Measurements from ENCODE around the gene UTF1.

DNA sequence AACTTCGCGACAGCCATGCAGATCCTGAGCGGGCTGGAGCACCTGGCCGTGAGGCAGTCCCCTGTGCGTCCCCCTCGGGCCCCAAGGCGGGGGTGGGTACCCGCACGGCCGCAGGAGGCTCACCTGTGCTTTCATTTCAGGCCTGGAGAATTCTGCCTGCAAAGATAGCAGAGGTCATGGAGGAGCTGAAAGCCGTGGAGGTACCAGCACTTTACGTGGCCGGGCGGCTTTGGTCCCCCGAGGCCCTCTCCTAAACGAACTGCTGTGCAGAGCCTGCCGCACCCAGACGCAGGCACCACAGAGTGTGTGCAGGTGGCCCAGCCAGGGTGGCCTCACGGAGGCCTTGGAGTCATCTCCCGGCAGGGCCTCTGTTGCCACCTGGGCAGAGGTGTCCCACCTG is 11.1 kb upstream of the UTF1 start:
- TF ChIP-seq TAF1 (IDR thresholded peaks at IDR 0.05; ENCODE audit: borderline replicate concordance, insufficient read depth, low read length): no peak
- TF ChIP-seq SIN3A (IDR thresholded peaks at IDR 0.05; ENCODE audit: borderline replicate concordance, insufficient read depth, low read length): no peak
- TF ChIP-seq, protein P1, sequence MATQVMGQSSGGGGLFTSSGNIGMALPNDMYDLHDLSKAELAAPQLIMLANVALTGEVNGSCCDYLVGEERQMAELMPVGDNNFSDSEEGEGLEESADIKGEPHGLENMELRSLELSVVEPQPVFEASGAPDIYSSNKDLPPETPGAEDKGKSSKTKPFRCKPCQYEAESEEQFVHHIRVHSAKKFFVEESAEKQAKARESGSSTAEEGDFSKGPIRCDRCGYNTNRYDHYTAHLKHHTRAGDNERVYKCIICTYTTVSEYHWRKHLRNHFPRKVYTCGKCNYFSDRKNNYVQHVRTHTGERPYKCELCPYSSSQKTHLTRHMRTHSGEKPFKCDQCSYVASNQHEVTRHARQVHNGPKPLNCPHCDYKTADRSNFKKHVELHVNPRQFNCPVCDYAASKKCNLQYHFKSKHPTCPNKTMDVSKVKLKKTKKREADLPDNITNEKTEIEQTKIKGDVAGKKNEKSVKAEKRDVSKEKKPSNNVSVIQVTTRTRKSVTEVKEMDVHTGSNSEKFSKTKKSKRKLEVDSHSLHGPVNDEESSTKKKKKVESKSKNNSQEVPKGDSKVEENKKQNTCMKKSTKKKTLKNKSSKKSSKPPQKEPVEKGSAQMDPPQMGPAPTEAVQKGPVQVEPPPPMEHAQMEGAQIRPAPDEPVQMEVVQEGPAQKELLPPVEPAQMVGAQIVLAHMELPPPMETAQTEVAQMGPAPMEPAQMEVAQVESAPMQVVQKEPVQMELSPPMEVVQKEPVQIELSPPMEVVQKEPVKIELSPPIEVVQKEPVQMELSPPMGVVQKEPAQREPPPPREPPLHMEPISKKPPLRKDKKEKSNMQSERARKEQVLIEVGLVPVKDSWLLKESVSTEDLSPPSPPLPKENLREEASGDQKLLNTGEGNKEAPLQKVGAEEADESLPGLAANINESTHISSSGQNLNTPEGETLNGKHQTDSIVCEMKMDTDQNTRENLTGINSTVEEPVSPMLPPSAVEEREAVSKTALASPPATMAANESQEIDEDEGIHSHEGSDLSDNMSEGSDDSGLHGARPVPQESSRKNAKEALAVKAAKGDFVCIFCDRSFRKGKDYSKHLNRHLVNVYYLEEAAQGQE (IDR thresholded peaks at IDR 0.05; ENCODE audit: insufficient read depth in 1 of 2, low read depth in 2 of 2, low read length in 2 of 2): no peak
- TF ChIP-seq POLR2AphosphoS5 (IDR thresholded peaks at IDR 0.05; ENCODE audit: low read depth, low read length): no peak
